IMR-90 (cell line): ENCODE measurements around the gene RTBDN. TPM values are rescaled to one million over a fixed set of nuclear protein-coding genes. Genes with fewer than 3 reads are reported as not detected.

Experiments
- ELK1 ChIP-seq: fragments of 150-350 bp; IDR thresholded peaks from 2 replicates; pipeline ENCODE4 v1.6.1; 2016; ENCODE audit warnings: low read depth, mild to moderate bottlenecking, low read length, moderate library complexity, borderline replicate concordance
- polyA plus RNA-seq, 3 experiments: library from polyadenylated mRNA; depleted of rRNA; stranded (reverse); fragments of >200 nt; gene quantifications; 2 replicates each; pipeline ENCODE4 v1.2.3, GENCODE V29; 2012; ENCODE audit warnings: low replicate concordance in 1 of 3
- total RNA-seq: library from RNA; depleted of rRNA; stranded (reverse); fragments of >200 nt; gene quantifications from 2 replicates; pipeline ENCODE4 v1.2.3, GENCODE V29; 2012

Gene RTBDN
- total and polyA plus RNA-seq, 2 of the 4 experiments (the other 2 are of a cell fraction): 0.07 TPM; not detected in 1

GRCh38 chr19:12778017-12778904, 56.1 kb downstream of the RTBDN start (continued):
- TF ChIP-seq ELK1: no peak
